Measurements from ENCODE around the gene DENND1A.

DNA sequence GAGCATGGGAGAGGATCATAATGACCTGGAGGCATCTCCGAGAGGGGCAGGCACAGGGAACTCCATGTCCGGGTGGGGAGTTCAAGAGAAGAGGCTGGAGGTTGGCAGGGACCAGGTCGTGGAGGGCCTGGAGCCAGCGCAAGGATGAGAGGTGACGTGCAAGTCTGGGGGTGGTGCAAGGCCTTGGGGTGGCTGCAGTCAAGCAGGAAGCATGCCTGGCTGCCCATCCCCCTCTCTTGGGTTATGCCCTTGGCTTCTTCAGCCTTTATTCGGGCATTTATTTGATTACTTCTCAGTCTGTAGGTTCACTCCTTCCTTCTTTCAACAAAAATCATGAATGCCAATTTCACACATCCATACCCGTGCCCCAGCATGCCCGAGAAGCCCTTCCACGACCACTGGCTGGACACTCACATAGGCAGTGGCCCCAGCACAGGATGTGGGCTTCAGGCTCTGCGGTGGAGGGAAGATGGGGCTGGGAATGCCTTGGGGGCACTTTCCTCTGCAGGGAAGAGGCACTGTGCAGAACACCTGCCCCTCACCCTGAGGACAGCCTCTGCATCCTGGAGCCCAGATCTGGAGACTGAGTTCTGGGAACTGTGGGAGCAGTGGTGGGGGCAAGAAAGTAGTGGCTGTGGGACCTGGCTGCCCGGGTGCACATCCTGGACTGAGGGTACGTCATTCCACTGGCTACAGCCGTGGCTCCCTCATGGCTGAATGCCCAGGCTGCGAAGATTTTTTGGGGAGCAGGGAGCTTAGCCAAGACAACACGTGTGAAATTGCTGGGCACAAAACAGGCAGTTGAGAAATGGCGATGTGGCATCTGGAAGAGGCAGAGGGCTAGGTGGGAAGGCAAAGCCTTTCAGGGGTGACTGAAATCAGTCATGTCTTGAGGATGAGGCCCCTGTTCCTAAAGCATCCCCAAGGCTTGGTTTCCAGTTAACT, 535.4 kb downstream of the DENND1A start:
- TF ChIP-seq POLR2AphosphoS5 (IDR thresholded peaks at IDR 0.05; ENCODE audit: borderline replicate concordance, low read depth, low read length) (no peak), EZH2 (IDR thresholded peaks at IDR 0.05) (no peak), FOXP2 (optimal IDR thresholded peaks at IDR 0.05; ENCODE audit: control extremely low read depth, extremely low read length, insufficient read depth) (no peak)
